Measurements from ENCODE around the gene FKBP15. TPM values are rescaled to one million over a fixed set of nuclear protein-coding genes. Genes with fewer than 3 reads are reported as not detected.
A peak's percentile ranks its signal among the peaks of the same experiment; 100 is the strongest.

The FKBP15 gene
- total RNA-seq, 1 experiment from 2014 or later: 14.9 TPM

- 0 out of 2 replicates have a peak, but pooled peaks have one; percentile 49 for TF ChIP-seq ARID4B (CRISPR knock-in tag; IDR thresholded peaks at IDR 0.05; ENCODE audit: borderline replicate concordance)
- no peak for TF ChIP-seq ELF4 (CRISPR knock-in tag; IDR thresholded peaks at IDR 0.05; ENCODE audit: low read depth)
- TF ChIP-seq PREB (CRISPR knock-in tag; IDR thresholded peaks at IDR 0.05; ENCODE audit: borderline replicate concordance): no peak
- no peak for TF ChIP-seq TEAD4 (CRISPR knock-in tag; IDR thresholded peaks at IDR 0.05)
- no peak for TF ChIP-seq RELA (CRISPR knock-in tag; IDR thresholded peaks at IDR 0.05; ENCODE audit: borderline replicate concordance)
- TF ChIP-seq USF2 (CRISPR knock-in tag; IDR thresholded peaks at IDR 0.05): peak; percentile 55; the same call in 1 of the 2 replicates
- TF ChIP-seq JUN (CRISPR knock-in tag; IDR thresholded peaks at IDR 0.05): no peak
- no peak for TF ChIP-seq EMX1 (CRISPR knock-in tag; IDR thresholded peaks at IDR 0.05)
- TF ChIP-seq GABPB1 (CRISPR knock-in tag; IDR thresholded peaks at IDR 0.05): peak; percentile 77
- no peak for TF ChIP-seq ZNF396 (CRISPR knock-in tag; IDR thresholded peaks at IDR 0.05; ENCODE audit: borderline replicate concordance)
- TF ChIP-seq ATF3 (CRISPR knock-in tag; conservative IDR thresholded peaks at IDR 0.05): no peak
- TF ChIP-seq ZNF425 (CRISPR knock-in tag; conservative IDR thresholded peaks at IDR 0.05): no peak
- TF ChIP-seq TP53 (CRISPR knock-in tag; IDR thresholded peaks at IDR 0.05): no peak
- TF ChIP-seq, protein P1, sequence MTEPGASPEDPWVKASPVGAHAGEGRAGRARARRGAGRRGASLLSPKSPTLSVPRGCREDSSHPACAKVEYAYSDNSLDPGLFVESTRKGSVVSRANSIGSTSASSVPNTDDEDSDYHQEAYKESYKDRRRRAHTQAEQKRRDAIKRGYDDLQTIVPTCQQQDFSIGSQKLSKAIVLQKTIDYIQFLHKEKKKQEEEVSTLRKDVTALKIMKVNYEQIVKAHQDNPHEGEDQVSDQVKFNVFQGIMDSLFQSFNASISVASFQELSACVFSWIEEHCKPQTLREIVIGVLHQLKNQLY (CRISPR knock-in tag; IDR thresholded peaks at IDR 0.05): no peak
- TF ChIP-seq GTF2I (CRISPR knock-in tag; conservative IDR thresholded peaks at IDR 0.05): no peak
- TF ChIP-seq RORB (CRISPR knock-in tag; IDR thresholded peaks at IDR 0.05): no peak
- no peak for TF ChIP-seq ZBTB43 (CRISPR knock-in tag; IDR thresholded peaks at IDR 0.05)
- no peak; the same call in 1 of the 2 replicates for TF ChIP-seq FOXP4 (CRISPR knock-in tag; IDR thresholded peaks at IDR 0.05)
- TF ChIP-seq NR2C2 (CRISPR knock-in tag; IDR thresholded peaks at IDR 0.05): no peak
- TF ChIP-seq ZNF317 (CRISPR knock-in tag; IDR thresholded peaks at IDR 0.05; ENCODE audit: borderline replicate concordance, low read depth): no peak
- no peak for TF ChIP-seq ZNF219 (CRISPR knock-in tag; IDR thresholded peaks at IDR 0.05; ENCODE audit: borderline replicate concordance)
- TF ChIP-seq ZNF671 (CRISPR knock-in tag; IDR thresholded peaks at IDR 0.05): no peak
- TF ChIP-seq NR1H2 (CRISPR knock-in tag; IDR thresholded peaks at IDR 0.05): no peak
- no peak for TF ChIP-seq JAZF1 (CRISPR knock-in tag; IDR thresholded peaks at IDR 0.05)
These were observed at the start of gene FKBP15, which contains the start of gene SLC31A1 (continued) for GRCh38 chr9:113221003-113221799.
